Astrocyte of the cerebellum (primary cell): ENCODE measurements around the gene OBP2B.
"Not testable (repeated sequence)": the region's sequence is repeated elsewhere in the genome, so short reads cannot be mapped to it uniquely, and the experiment has no call there.

ENCODE experiments used
- DNase-seq: peaks from one replicate; pipeline ENCODE4 v3.0.0-alpha.2; 2011; ENCODE audit warnings: low read depth
- H3K4me3 ChIP-seq: 2 replicates; pipeline ENCODE4 v1.5.1; 2011; ENCODE audit warnings: mild to moderate bottlenecking, low read depth, low read length, moderate library complexity
- CTCF ChIP-seq: IDR thresholded peaks from 2 replicates; pipeline ENCODE4 v1.5.1; 2012; ENCODE audit warnings: low read length, low read depth, moderate library complexity, mild to moderate bottlenecking; ENCODE audit errors: missing control alignments
- in situ Hi-C: cut with HindIII; loops from 2 replicates; pipeline ENCODE4 v1.10.0; 2017; ENCODE audit warnings: low sequenced_read_pairs

Gene OBP2B

GRCh38 chr9:133234577-133235322 lies 25.7 kb upstream of the OBP2B start:
- DNase-seq = no peak
- H3K4me3 ChIP-seq = no peak overlapping the region
- no peak for TF ChIP-seq CTCF
- in situ Hi-C loops = no loop called here

- H3K4me3 ChIP-seq = no peak overlapping the region
- TF ChIP-seq CTCF = no peak
- in situ Hi-C loops = no loop called here
- DNase-seq = no peak
Observed at GRCh38 chr9:133233681-133234432, 24.8 kb upstream of the OBP2B start.

- in situ Hi-C loops, DNase-seq, H3K4me3 ChIP-seq: not testable (repeated sequence)
Observed at GRCh38 chr9:133231934-133232568, 23.0 kb upstream of the OBP2B start.

- H3K4me3 ChIP-seq, in situ Hi-C loops, DNase-seq: not testable (repeated sequence)
Observed at GRCh38 chr9:133230514-133230913, 21.5 kb upstream of the OBP2B start.

- in situ Hi-C loops = no loop called here
- no peak overlapping the region for H3K4me3 ChIP-seq
- no peak for TF ChIP-seq CTCF
- no peak for DNase-seq
Observed at GRCh38 chr9:133230093-133230492, 21.0 kb upstream of the OBP2B start.

- in situ Hi-C loops, H3K4me3 ChIP-seq, DNase-seq: not testable (repeated sequence)
Observed at GRCh38 chr9:133228474-133229193, 19.6 kb upstream of the OBP2B start.

- in situ Hi-C loops, H3K4me3 ChIP-seq, DNase-seq: not testable (repeated sequence)
Observed at GRCh38 chr9:133227996-133228395, 18.9 kb upstream of the OBP2B start.

GRCh38 chr9:133227242-133227860 lies 18.3 kb upstream of the OBP2B start:
- TF ChIP-seq CTCF = no peak
- H3K4me3 ChIP-seq = no peak overlapping the region
- in situ Hi-C loops = no loop called here
- DNase-seq = no peak
